BE2C (cell line): ENCODE results near the gene EMX1. TPM values are rescaled to one million over a fixed set of nuclear protein-coding genes. Genes with fewer than 3 reads are reported as not detected.

Experiments used
- DNase-seq: peaks from one replicate; pipeline ENCODE4 v3.0.0-alpha.2; 2020
- H3K27me3 ChIP-seq: fragments of 250-450 bp; sonication (Bioruptor Pico); 2 replicates; pipeline ENCODE4 v1.5.1; 2020; ENCODE audit warnings: mild to moderate bottlenecking
- H3K36me3 ChIP-seq: fragments of 250-450 bp; sonication (Bioruptor Pico); 2 replicates; pipeline ENCODE4 v1.5.1; 2020; ENCODE audit warnings: mild to moderate bottlenecking
- H3K4me1 ChIP-seq: fragments of 250-450 bp; sonication (Bioruptor Pico); 2 replicates; pipeline ENCODE4 v1.5.1; 2020
- H3K4me3 ChIP-seq: 2 replicates; pipeline ENCODE4 v1.5.1; 2011; ENCODE audit warnings: low read depth, low read length
- H3K9me3 ChIP-seq: fragments of 250-450 bp; sonication (Bioruptor Pico); 2 replicates; pipeline ENCODE4 v1.5.1; 2020
- CTCF ChIP-seq: IDR thresholded peaks from 2 replicates; pipeline ENCODE4 v1.5.1; 2012; ENCODE audit warnings: mild to moderate bottlenecking, low read depth, low read length
- polyA plus RNA-seq: library from polyadenylated mRNA; unstranded; fragments of >200 nt; gene quantifications from one replicate; pipeline ENCODE4 v1.2.1, GENCODE V29; 2012; ENCODE audit warnings: low read depth, missing spikeins; ENCODE audit not compliant: insufficient read length, insufficient read depth

The EMX1 gene
- not detected for polyA plus RNA-seq

- TF ChIP-seq CTCF: no peak
- Histone ChIP-seq H3K4me3 (no peak within 1 kb of the TSS), H3K36me3 (no peaks in the 10 kb centered on the region), H3K9me3 (no peaks in the 10 kb centered on the region), H3K27me3 (peaks cover 99% of the 10 kb centered on the region), H3K4me1 (no peaks in the 10 kb centered on the region)
- no peak for DNase-seq
These were observed at the start of gene EMX1 for GRCh38 chr2:72917138-72917876. Gene EMX1, plus strand, starts transcription at chr2:72917519. Its CDS starts 334 bp downstream, at chr2:72917853.

- no peak overlapping the region for H3K4me3 ChIP-seq
- no peak for TF ChIP-seq CTCF
- no peaks in the 10 kb centered on the region for H3K36me3 ChIP-seq
- no peaks in the 10 kb centered on the region for H3K4me1 ChIP-seq
- H3K9me3 ChIP-seq: no peaks in the 10 kb centered on the region
- DNase-seq: no peak
- H3K27me3 ChIP-seq: peaks cover 8% of the 10 kb centered on the region; the same call in 1 of the 2 replicates
These were observed 46.3 kb upstream of the EMX1 start for GRCh38 chr2:72871060-72871459.

- TF ChIP-seq CTCF: no peak
- no peak for DNase-seq
These were observed 45.4 kb upstream of the EMX1 start for GRCh38 chr2:72871880-72872279.

GRCh38 chr2:72883356-72883962 lies 33.9 kb upstream of the EMX1 start:
- H3K4me1 ChIP-seq: no peaks in the 10 kb centered on the region
- H3K9me3 ChIP-seq: no peaks in the 10 kb centered on the region
- TF ChIP-seq CTCF: no peak
- no peaks in the 10 kb centered on the region for H3K27me3 ChIP-seq
- no peak for DNase-seq
- H3K4me3 ChIP-seq: no peak overlapping the region
- H3K36me3 ChIP-seq: no peaks in the 10 kb centered on the region

More at GRCh38 chr2:72871880-72872279, 45.4 kb upstream of the EMX1 start:
- Histone ChIP-seq H3K9me3 (no peaks in the 10 kb centered on the region), H3K27me3 (peaks cover 8% of the 10 kb centered on the region; the same call in 1 of the 2 replicates), H3K36me3 (no peaks in the 10 kb centered on the region), H3K4me3 (no peak overlapping the region), H3K4me1 (no peaks in the 10 kb centered on the region)

GRCh38 chr2:72886505-72887031 lies 30.8 kb upstream of the EMX1 start:
- Histone ChIP-seq H3K36me3 (no peaks in the 10 kb centered on the region), H3K27me3 (no peaks in the 10 kb centered on the region), H3K9me3 (no peaks in the 10 kb centered on the region), H3K4me1 (no peaks in the 10 kb centered on the region), H3K4me3 (peak overlapping the region; percentile 61)
- TF ChIP-seq CTCF: no peak
- no peak for DNase-seq
